Sigmoid colon (tissue), 7 donors: ENCODE results near the gene KIF2C. TPM values are rescaled to one million over a fixed set of nuclear protein-coding genes. Genes with fewer than 3 reads are reported as not detected.

Experiments used
- DNase-seq: peaks from one replicate; pipeline ENCODE4 v3.0.0-alpha.2; 2019
- H3K27ac ChIP-seq, 4 donors: fragments of 200-600 bp; sonication (generic); one replicate each; pipeline ENCODE4 v1.5.1; 2016 to 2019; ENCODE audit warnings: mild to moderate bottlenecking in 1 of 4
- H3K27me3 ChIP-seq, 3 donors: fragments of 200-600 bp; sonication (generic); one replicate each; pipeline ENCODE4 v1.5.1; 2019; ENCODE audit warnings: mild to moderate bottlenecking in 1 of 3
- H3K36me3 ChIP-seq, 4 donors: fragments of 200-600 bp; sonication (generic); one replicate each; pipeline ENCODE4 v1.5.1; 2016 to 2019
- H3K4me1 ChIP-seq, 4 donors: fragments of 200-600 bp; sonication (generic); one replicate each; pipeline ENCODE4 v1.5.1; 2017 to 2019
- H3K4me3 ChIP-seq, 4 donors: fragments of 200-600 bp; sonication (generic); one replicate each; pipeline ENCODE4 v1.5.1; 2017 to 2019; ENCODE audit warnings: mild to moderate bottlenecking in 2 of 4, moderate library complexity in 1 of 4
- H3K9me3 ChIP-seq, 4 donors: fragments of 200-600 bp in 3 of 4; sonication (generic) in 3 of 4; one replicate each; pipeline versions ENCODE4 v1.5.1 to v1.6.1; 2013 to 2019
- EP300 ChIP-seq, 4 donors: sonication (generic); formaldehyde crosslinking; IDR thresholded peaks; one replicate each; pipeline ENCODE4 v1.6.1; 2017; ENCODE audit warnings: antibody characterized with exemption in 4 of 4
- POLR2A ChIP-seq, 2 donors: fragments of 450-650 bp; IDR thresholded peaks; one replicate each; pipeline ENCODE4 v1.6.1; 2016; ENCODE audit warnings: antibody characterized with exemption in 2 of 2, mild to moderate bottlenecking in 2 of 2, moderate library complexity in 2 of 2
- POLR2AphosphoS5 ChIP-seq, 4 donors: sonication (generic); formaldehyde crosslinking; IDR thresholded peaks; one replicate each; pipeline ENCODE4 v1.6.1; 2017; ENCODE audit warnings: antibody characterized with exemption in 4 of 4
- WGBS, 2 donors: extraction: QIAGEN DNeasy Blood & Tissue Kit; methylation state at CpG; one replicate each; pipeline ENCODE4 v1.1.7; 2013; 5-methylcytosine and 5-hydroxymethylcytosine counted together
- intact Hi-C: fragments of 100-400 bp; cut with DNase I; formaldehyde crosslinking; loops from one replicate; pipeline ENCODE4 v1.15.1; 2023
- polyA plus RNA-seq, 3 donors: library from polyadenylated mRNA; stranded (reverse); fragments of 200-250 nt; gene quantifications; one replicate each; pipeline ENCODE4 v1.2.3, GENCODE V29; 2013
- total RNA-seq, 4 donors: library from RNA; depleted of rRNA; stranded (reverse); fragments of >200 nt; gene quantifications; one replicate each; pipeline ENCODE4 v1.1.0, GENCODE V29; 2016
- TF ChIP-seq, protein P1 (sequence below), 4 experiments: fragments of 450-650 bp in 3 of 4; fragments of 200-600 bp in 1 of 4; IDR thresholded peaks; one replicate each; pipeline ENCODE4 v1.5.1; 2016 to 2019; ENCODE audit warnings: antibody characterized with exemption in 4 of 4, mild to moderate bottlenecking in 3 of 4, moderate library complexity in 2 of 4
- donor health status: healthy with polysubstance abuse.
- donor health status: Bipolar disorder and iron deficiency.
- donor health status: healthy.

The KIF2C gene
- total and polyA plus RNA-seq, 7 donors, result 0.36 to 16.2 (median 1.9) TPM

DNA sequence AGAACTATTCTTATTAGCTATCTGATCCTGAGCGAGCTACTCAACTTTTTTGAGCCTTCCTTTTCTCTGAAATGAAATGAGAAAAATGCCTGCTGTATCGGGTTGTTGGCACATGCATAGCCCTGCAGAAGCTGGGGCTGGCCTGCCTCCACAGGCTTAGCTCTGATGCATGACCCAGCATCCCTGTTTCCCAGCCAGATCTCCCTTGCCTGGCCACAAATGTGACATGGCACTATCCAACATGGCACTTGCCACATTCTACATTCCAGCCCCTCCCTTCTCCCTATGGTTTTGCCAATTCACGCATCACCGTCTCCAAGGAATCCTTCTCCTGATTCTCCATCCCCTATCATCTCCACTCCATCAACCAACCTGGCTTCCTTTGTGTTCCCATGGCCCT lies 22.5 kb upstream of the KIF2C start:
- Histone ChIP-seq H3K4me1 (peaks cover 0 to 7% (median 5%) of the 10 kb centered on the region in 4 donors), H3K9me3 (no peaks in the 10 kb centered on the region), H3K27me3 (no peaks in the 10 kb centered on the region), H3K36me3 (no peaks in the 10 kb centered on the region), H3K4me3 (no peak overlapping the region), H3K27ac (no peak overlapping the region)
- intact Hi-C loops, result loop anchor here (10.0 kb wide), 1 partner anchor 578 kb away; no protein-coding TSS in a partner anchor
- TF ChIP-seq, protein P1, sequence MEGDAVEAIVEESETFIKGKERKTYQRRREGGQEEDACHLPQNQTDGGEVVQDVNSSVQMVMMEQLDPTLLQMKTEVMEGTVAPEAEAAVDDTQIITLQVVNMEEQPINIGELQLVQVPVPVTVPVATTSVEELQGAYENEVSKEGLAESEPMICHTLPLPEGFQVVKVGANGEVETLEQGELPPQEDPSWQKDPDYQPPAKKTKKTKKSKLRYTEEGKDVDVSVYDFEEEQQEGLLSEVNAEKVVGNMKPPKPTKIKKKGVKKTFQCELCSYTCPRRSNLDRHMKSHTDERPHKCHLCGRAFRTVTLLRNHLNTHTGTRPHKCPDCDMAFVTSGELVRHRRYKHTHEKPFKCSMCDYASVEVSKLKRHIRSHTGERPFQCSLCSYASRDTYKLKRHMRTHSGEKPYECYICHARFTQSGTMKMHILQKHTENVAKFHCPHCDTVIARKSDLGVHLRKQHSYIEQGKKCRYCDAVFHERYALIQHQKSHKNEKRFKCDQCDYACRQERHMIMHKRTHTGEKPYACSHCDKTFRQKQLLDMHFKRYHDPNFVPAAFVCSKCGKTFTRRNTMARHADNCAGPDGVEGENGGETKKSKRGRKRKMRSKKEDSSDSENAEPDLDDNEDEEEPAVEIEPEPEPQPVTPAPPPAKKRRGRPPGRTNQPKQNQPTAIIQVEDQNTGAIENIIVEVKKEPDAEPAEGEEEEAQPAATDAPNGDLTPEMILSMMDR (IDR thresholded peaks at IDR 0.05), result no peak
- no peak for DNase-seq
- WGBS, 2 donors, result 85 to 91% methylated on average over 4 of the region's 4 CpGs

DNA sequence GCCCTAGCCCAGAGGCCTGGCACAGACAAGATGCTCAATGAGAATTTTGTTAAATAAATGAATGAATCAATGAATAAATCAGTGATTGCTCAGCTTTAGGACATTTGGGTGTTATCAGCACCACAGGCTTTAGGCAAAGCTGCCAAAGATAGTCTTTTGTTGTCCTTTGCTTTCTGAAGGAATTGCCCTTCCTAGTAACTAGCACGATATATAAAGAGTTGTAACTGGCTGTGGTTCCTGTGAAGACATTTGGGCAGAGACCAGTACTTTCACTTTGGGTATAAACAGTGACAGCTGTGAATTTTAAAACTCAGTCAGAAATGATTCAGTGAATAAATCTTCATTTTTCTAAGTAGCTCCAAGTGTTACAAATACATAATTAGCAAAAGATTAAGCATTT lies 22.0 kb upstream of the KIF2C start:
- TF ChIP-seq EP300 (IDR thresholded peaks at IDR 0.05) (no peak), POLR2AphosphoS5 (IDR thresholded peaks at IDR 0.05) (no peak), POLR2A (IDR thresholded peaks at IDR 0.05) (no peak)
- TF ChIP-seq, protein P1 (IDR thresholded peaks at IDR 0.05), result no peak
- intact Hi-C loops, result loop anchor here (10.0 kb wide), 1 partner anchor 577 kb away; no protein-coding TSS in a partner anchor
- H3K27ac ChIP-seq, result no peak overlapping the region

DNA sequence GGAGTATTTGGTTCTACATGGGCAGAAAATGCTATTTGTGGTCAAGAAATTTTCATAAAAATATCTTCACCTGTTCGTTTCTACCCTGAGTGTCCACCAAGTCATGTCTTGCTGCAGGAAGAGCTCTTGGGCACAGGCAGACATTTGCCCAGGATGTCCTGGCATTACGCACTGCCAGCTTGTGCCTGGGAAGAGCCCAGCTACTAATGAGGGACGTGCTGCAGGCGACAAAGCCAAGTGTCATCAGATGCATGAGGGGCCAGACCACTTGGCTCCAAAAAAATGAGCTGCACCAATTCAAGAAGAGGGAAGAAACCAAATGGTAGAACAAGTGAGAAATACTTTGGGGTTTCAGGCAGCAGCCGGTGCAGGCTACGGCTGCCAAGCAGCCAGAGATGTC lies 21.5 kb upstream of the KIF2C start:
- intact Hi-C loops, result loop anchor here (10.0 kb wide), 1 partner anchor 577 kb away; no protein-coding TSS in a partner anchor
- Histone ChIP-seq H3K4me3 (no peak overlapping the region), H3K4me1 (peaks cover 0 to 7% (median 5%) of the 10 kb centered on the region in 4 donors), H3K27me3 (no peaks in the 10 kb centered on the region), H3K9me3 (no peaks in the 10 kb centered on the region), H3K36me3 (no peaks in the 10 kb centered on the region), H3K27ac (no peak overlapping the region)
- TF ChIP-seq EP300 (IDR thresholded peaks at IDR 0.05), result no peak
- TF ChIP-seq, protein P1 (IDR thresholded peaks at IDR 0.05), result no peak
- TF ChIP-seq POLR2AphosphoS5 (IDR thresholded peaks at IDR 0.05), result no peak
- TF ChIP-seq POLR2A (IDR thresholded peaks at IDR 0.05), result no peak
- 82 to 87% methylated on average over 6 of the region's 6 CpGs for WGBS, 2 donors
- DNase-seq, result no peak

More for the DNA sequence above, 22.0 kb upstream of the KIF2C start:
- no peak overlapping the region for H3K4me3 ChIP-seq
- no peaks in the 10 kb centered on the region for H3K36me3 ChIP-seq
- no peak for DNase-seq
- H3K4me1 ChIP-seq, result peaks cover 0 to 7% (median 5%) of the 10 kb centered on the region in 4 donors
- no peaks in the 10 kb centered on the region for H3K9me3 ChIP-seq
- no peaks in the 10 kb centered on the region for H3K27me3 ChIP-seq
- WGBS, 2 donors, result 32 to 52% methylated on average over 1 of the region's 1 CpG

DNA sequence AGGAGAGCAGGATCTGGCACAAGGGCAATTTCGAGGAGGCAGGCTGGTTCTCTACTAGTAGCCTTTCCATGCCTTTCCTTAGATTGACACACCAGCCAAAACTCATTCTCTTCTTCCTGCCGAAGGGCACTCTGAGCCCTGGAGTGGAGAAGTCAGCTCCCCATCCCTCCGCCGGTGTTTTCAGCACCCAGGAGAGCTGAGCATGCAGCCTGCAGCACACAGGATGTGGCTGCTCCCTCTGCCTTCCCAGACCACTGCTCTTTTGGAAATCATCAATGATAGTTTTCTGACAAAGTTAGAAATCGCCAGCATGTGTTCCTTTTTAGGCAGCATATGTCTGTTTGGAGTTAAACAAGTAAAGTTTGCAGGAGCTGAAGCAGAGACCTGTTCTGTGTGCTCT lies 20.3 kb upstream of the KIF2C start:
- no peak for DNase-seq
- Histone ChIP-seq H3K36me3 (no peaks in the 10 kb centered on the region), H3K9me3 (no peaks in the 10 kb centered on the region), H3K4me3 (no peak overlapping the region), H3K27ac (no peak overlapping the region), H3K4me1 (peaks cover 0 to 7% (median 5%) of the 10 kb centered on the region in 4 donors), H3K27me3 (no peaks in the 10 kb centered on the region)
- intact Hi-C loops, result loop anchor here (10.0 kb wide), 1 partner anchor 575 kb away; no protein-coding TSS in a partner anchor
- 69 to 78% methylated on average over 5 of the region's 5 CpGs for WGBS, 2 donors
- TF ChIP-seq, protein P1 (IDR thresholded peaks at IDR 0.05), result no peak
- TF ChIP-seq POLR2AphosphoS5 (IDR thresholded peaks at IDR 0.05) (no peak), POLR2A (IDR thresholded peaks at IDR 0.05) (no peak), EP300 (IDR thresholded peaks at IDR 0.05) (no peak)

DNA sequence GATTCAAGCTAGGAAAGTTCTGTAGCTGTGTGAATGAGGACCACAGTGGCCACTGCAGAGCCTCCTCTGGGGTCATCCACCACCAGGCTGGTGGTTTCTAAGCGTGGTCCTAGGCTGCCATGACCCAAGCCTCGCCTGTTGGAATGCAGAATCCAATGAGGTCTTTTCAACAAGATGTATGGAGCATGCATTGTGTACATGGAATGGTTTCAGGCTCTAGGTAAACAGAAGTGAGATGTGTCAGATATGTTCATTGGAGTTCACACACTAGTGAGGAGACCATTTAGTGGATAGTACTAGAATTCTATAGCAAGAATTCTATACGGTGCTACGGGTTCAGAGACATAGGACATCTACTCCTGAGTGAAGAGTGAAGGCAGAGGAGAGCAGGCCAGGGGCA lies 19.4 kb upstream of the KIF2C start:
- TF ChIP-seq POLR2A (IDR thresholded peaks at IDR 0.05) (no peak), EP300 (IDR thresholded peaks at IDR 0.05) (no peak), POLR2AphosphoS5 (IDR thresholded peaks at IDR 0.05) (no peak)
- H3K27ac ChIP-seq, result no peak overlapping the region
- no peak for DNase-seq
- peaks cover 0 to under 1% (median 0%) of the 10 kb centered on the region in 4 donors for H3K4me1 ChIP-seq
- WGBS, 2 donors, result 82 to 95% methylated on average over 4 of the region's 4 CpGs
- H3K36me3 ChIP-seq, result no peaks in the 10 kb centered on the region
- H3K27me3 ChIP-seq, result no peaks in the 10 kb centered on the region
- no peak overlapping the region for H3K4me3 ChIP-seq
- intact Hi-C loops, result no loop called here
- no peaks in the 10 kb centered on the region for H3K9me3 ChIP-seq
